ENCODE results near the gene POGLUT3.
A peak's percentile ranks its signal among the peaks of the same experiment; 100 is the strongest.

POGLUT3 gene

DNA sequence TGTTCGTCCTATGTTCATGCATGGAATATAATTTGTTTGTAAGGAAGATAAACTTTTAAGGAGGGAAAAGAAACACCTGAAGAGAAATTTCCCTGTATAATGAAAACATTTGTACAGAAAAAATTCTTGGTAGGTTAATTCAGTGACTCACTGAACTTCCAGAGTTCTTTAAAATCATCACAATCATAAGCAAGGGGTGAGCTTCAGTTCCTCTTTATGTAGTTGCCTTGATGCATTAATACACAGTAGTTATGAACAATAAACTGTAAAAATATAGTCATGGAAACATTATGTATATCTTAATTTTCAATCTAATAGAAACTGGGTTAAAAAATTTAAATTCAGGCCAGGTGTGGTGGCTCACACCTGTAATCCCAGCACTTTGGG is 29.7 kb downstream of the POGLUT3 start:
- FAIRE-seq (no peak), DNase-seq (ENCODE audit: insufficient read length) (no peak)
- TF ChIP-seq POLR2AphosphoS5 (IDR thresholded peaks at IDR 0.05; ENCODE audit: low read depth, low read length) (no peak), POLR2A (IDR thresholded peaks at IDR 0.05; ENCODE audit: low read depth, low read length) (no peak), TAF1 (IDR thresholded peaks at IDR 0.05; ENCODE audit: borderline replicate concordance, low read depth, low read length) (no peak)

DNA sequence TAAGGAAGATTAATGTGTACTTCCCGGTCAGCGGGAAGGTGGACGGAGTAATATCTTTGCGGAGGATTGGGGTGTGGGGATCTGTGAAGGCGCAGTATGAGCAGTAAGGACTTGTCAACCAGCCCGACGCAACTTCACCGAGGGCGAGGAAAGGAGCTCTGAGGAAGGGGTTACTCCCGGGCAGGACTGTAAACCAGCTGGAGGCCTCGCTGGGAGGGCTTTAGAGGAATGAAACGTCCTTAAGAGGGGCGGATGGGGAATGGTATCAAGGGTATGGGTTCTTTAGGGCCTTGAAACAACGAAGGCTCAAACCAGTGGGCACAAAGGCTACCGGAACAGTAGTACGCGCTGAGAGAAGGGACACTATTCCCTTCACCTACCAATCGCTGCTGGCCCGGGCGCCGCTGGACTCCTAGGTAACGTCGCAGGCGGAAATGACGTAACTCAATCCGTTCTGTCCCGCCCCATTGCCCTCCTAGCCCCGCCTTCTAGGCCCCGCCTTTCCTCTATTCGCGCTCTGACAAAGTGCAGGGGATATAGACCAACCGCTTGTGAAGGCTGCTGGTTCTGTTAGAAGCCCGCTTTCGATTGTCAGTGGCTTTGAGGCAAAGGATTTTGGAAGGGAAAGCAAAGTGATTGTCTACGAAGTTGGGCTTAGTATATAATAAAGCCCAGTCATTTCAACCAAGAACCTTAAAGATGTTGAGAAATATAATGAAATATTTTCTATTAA is 30.9 kb downstream of the POGLUT3 start, which contains the start of gene C11orf65:
C11orf65 (minus strand) TSS at position 439 of the 733 bp plus-strand sequence. CDS start 5,970 bp downstream, outside the sequence.
- DNase-seq (ENCODE audit: insufficient read length), result peak; percentile 56
- TF ChIP-seq POLR2AphosphoS5 (IDR thresholded peaks at IDR 0.05; ENCODE audit: low read depth, low read length) (peak; percentile 98), POLR2A (IDR thresholded peaks at IDR 0.05; ENCODE audit: low read depth, low read length) (peak; percentile 98), TAF1 (IDR thresholded peaks at IDR 0.05; ENCODE audit: borderline replicate concordance, low read depth, low read length) (peak; percentile 72; the same call in 1 of the 2 replicates)
- peak; percentile 100 for FAIRE-seq

DNA sequence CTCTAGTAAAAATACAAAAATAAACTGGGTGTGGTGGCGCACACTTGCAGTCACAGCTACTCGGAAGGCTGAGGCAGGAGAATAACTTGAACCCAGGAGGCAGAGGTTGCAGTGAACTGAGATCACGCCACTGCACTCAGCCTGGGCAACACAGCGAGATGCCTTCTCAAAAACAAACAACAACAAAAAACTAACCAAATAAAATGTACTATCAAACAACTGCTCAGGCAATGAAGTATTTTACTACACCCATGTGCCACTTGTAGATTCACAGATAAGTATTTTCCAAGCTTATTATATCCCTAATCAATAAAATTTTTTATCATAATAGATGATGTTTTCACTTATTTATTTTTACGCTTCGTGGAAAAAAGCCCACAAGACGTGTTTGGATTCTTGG is 31.8 kb downstream of the POGLUT3 start:
- FAIRE-seq, result no peak
- no peak for DNase-seq (ENCODE audit: insufficient read length)
- TF ChIP-seq TAF1 (IDR thresholded peaks at IDR 0.05; ENCODE audit: borderline replicate concordance, low read depth, low read length) (no peak), POLR2AphosphoS5 (IDR thresholded peaks at IDR 0.05; ENCODE audit: low read depth, low read length) (no peak), POLR2A (IDR thresholded peaks at IDR 0.05; ENCODE audit: low read depth, low read length) (no peak)

DNA sequence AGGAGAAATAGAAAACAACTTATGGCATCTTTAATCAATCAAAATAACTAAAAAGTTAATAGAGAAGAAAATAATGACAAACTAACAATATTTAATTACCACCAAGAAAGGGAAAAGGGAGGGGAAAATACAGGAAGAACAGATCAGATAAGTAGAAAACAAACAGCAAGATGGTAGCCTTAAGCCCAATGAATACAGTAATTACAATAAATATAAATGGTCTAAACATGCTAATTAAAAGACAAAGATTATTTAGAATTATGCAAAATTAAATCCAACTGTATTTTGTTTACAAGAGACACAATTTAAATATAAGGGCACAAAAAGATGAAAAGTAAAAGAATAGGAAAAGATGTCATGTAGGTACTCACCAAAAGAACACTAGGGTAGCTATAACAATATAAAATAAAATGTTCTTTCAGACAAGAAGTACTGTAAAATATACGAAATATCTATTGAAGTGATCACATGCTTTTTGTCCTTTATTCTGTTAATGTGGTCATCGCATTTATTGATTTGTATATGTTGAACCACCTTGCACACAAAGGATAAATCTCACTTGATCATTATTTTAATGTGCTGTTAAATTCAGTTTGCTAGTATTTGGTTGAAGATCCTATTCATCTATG is 44.9 kb downstream of the POGLUT3 start:
- no peak for TF ChIP-seq POLR2AphosphoS5 (IDR thresholded peaks at IDR 0.05; ENCODE audit: low read depth, low read length)
- TF ChIP-seq POLR2A (IDR thresholded peaks at IDR 0.05; ENCODE audit: low read depth, low read length), result no peak
- no peak for TF ChIP-seq TAF1 (IDR thresholded peaks at IDR 0.05; ENCODE audit: borderline replicate concordance, low read depth, low read length)
- FAIRE-seq (peak; percentile 48), DNase-seq (ENCODE audit: insufficient read length) (no peak)

Data from GM12892 (cell line).